ENCODE measurements around the gene TUBGCP3.

Gene TUBGCP3

GRCh38 chr13:112455476-112456059 is 132.4 kb downstream of the TUBGCP3 start:
- no peak overlapping the region for H3K4me3 ChIP-seq (ENCODE audit: low read depth, low read length)
- no peak for DNase-seq (ENCODE audit: low read depth)
- no peak for TF ChIP-seq CTCF (IDR thresholded peaks at IDR 0.05; ENCODE audit: insufficient read depth, low read depth, low read length, missing control alignments)

DNA sequence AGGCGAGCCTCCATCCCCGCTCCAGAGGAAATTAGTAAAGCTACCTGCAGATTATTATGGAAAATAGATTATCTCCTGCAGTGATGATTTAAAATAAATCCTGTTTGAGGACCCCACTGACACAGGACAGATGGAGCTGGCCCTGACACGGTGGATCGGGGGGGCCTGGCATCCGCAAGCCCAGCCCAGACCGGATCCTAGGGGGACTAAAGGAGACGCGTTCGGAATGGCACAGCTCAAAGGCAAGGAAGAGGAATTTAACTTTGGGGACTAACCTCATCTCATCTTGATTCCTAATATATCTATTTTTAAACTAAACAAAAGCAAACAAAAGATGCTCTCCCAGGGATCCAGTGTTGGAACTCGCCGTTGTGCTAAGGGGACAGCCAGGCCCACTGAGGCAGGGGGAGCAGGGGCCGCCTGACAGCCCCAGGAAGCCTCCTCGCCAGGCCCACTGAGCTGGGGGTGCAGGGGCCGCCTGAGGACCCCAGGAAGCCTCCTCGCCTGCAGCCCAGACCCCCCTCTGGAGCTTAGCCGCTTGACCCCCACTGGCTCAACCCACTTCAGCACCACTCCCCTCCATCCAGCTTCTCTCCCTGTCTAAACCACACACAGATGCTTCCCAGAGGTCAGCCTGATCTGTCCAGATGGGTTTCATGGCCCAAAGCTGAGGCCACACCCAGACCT is 133.2 kb downstream of the TUBGCP3 start:
- no peak for TF ChIP-seq CTCF (IDR thresholded peaks at IDR 0.05; ENCODE audit: insufficient read depth, low read depth, low read length, missing control alignments)
- no peak overlapping the region for H3K4me3 ChIP-seq (ENCODE audit: low read depth, low read length)
- no peak for DNase-seq (ENCODE audit: low read depth)

GRCh38 chr13:112453874-112454647 is 133.9 kb downstream of the TUBGCP3 start:
- TF ChIP-seq CTCF (IDR thresholded peaks at IDR 0.05; ENCODE audit: insufficient read depth, low read depth, low read length, missing control alignments), result no peak
- no peak for DNase-seq (ENCODE audit: low read depth)
- H3K4me3 ChIP-seq (ENCODE audit: low read depth, low read length), result no peak overlapping the region

- no peak for DNase-seq (ENCODE audit: low read depth)
- TF ChIP-seq CTCF (IDR thresholded peaks at IDR 0.05; ENCODE audit: insufficient read depth, low read depth, low read length, missing control alignments), result no peak
- H3K4me3 ChIP-seq (ENCODE audit: low read depth, low read length), result no peak overlapping the region
These were observed 134.6 kb downstream of the TUBGCP3 start for GRCh38 chr13:112453207-112453829.

DNA sequence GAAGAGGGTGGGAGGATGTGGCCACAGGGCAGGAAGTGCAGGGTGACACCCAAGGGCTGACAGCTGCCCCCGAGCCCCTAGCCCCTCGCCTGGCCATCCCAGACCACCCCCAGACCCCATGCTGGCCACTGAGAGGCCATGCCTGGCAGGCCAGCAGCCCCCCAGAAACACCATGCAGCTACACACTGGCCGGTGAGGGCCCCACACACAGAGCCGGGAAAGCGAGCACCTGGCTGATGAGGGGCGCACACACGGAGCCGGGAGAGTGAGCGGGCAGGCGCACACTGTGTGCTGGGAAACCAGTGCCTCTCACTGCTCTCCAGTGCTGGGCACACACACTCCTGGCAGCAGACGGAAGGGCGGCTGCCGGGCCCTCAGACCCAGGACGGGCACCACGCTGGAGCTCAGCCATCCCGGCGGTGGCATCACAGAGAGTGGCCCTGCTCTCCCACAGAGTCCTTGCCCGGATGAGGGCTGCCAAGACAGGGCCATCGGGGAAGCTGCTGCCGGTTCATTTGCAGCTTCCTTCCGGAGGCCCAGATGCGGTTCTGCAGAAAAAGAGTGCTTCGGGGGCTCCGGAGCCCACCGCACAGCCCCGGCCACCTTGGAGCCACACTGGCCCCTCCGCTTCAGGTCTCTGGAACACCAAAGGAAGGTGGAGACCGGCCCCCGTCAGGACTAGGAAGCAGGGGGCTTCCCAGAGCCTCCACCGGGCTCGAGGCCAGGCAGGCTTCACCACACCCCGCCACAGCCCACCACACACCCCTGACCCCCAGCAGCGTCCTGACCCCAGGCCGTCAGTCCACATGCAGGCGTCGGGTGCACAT is 135.4 kb downstream of the TUBGCP3 start:
- no peak overlapping the region for H3K4me3 ChIP-seq (ENCODE audit: low read depth, low read length)
- TF ChIP-seq CTCF (IDR thresholded peaks at IDR 0.05; ENCODE audit: insufficient read depth, low read depth, low read length, missing control alignments), result no peak
- no peak for DNase-seq (ENCODE audit: low read depth)
